ENCODE measurements around the gene DENND5A.

DNA sequence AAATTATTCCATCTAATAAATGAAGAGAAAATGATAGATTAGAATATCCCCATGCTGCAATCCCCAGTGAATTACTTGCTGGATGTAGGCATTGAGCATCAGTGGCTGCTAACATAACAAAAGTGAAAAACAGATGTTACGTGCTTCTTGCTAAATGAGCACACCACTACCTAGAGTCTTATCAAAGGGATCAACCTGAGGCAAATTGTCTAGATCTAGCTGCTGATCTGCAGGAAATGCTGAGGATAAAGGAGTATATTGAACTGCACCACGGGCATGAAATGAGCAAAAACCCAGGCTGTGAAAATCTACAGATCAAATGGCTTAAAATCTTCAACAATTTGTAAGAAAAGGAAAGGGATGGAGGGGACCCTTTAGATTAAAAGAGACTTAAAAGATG lies 128.4 kb downstream of the DENND5A start:
- TF ChIP-seq, protein P1, sequence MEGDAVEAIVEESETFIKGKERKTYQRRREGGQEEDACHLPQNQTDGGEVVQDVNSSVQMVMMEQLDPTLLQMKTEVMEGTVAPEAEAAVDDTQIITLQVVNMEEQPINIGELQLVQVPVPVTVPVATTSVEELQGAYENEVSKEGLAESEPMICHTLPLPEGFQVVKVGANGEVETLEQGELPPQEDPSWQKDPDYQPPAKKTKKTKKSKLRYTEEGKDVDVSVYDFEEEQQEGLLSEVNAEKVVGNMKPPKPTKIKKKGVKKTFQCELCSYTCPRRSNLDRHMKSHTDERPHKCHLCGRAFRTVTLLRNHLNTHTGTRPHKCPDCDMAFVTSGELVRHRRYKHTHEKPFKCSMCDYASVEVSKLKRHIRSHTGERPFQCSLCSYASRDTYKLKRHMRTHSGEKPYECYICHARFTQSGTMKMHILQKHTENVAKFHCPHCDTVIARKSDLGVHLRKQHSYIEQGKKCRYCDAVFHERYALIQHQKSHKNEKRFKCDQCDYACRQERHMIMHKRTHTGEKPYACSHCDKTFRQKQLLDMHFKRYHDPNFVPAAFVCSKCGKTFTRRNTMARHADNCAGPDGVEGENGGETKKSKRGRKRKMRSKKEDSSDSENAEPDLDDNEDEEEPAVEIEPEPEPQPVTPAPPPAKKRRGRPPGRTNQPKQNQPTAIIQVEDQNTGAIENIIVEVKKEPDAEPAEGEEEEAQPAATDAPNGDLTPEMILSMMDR (IDR thresholded peaks at IDR 0.05): no peak
- no peak for TF ChIP-seq POLR2A (IDR thresholded peaks at IDR 0.05)

Measured in Peyer's patch (tissue), 4 donors.